Right cardiac atrium (tissue), 5 donors: ENCODE measurements around the gene LAIR2. TPM values are rescaled to one million over a fixed set of nuclear protein-coding genes. Genes with fewer than 3 reads are reported as not detected.

Source experiments
- ATAC-seq, 2 donors: fragments of 200-7000 bp; cut with Tn5 transposase; one replicate each; pipeline versions ENCODE4 v1.8.0 to v1.9.1; 2020; ENCODE audit warnings: moderate library complexity in 2 of 2, mild to moderate bottlenecking in 1 of 2
- DNase-seq, 3 donors: peaks; one replicate each; pipeline ENCODE4 v3.0.0-alpha.2; 2020
- H3K27ac ChIP-seq: one replicate; pipeline ENCODE4 v1.5.1; 2013; ENCODE audit warnings: mild to moderate bottlenecking, low read length, control low read depth, moderate library complexity
- H3K27me3 ChIP-seq: one replicate; pipeline ENCODE4 v1.6.1; 2013; ENCODE audit not compliant: control insufficient read depth, insufficient read depth
- H3K4me1 ChIP-seq: one replicate; pipeline ENCODE4 v1.6.1; 2013; ENCODE audit warnings: low read length; ENCODE audit not compliant: control insufficient read depth, insufficient read depth
- H3K4me3 ChIP-seq: one replicate; pipeline ENCODE4 v1.5.1; 2013; ENCODE audit warnings: low read length, control low read depth
- H3K9me3 ChIP-seq: one replicate; pipeline ENCODE4 v1.6.1; 2013; ENCODE audit warnings: low read length; ENCODE audit not compliant: control insufficient read depth
- WGBS: extraction: QIAGEN DNeasy Blood & Tissue Kit; methylation state at CpG from one replicate; pipeline ENCODE4 v1.1.7; 2013; 5-methylcytosine and 5-hydroxymethylcytosine counted together
- intact Hi-C, 4 donors: fragments of 100-400 bp; cut with DNase I; formaldehyde crosslinking; loops; one replicate each; pipeline versions ENCODE4 v1.11.0 to v1.14.0; 2022 to 2023
- long read RNA-seq, 4 donors: library from polyadenylated mRNA; unstranded; transcript quantifications; one replicate each; pipeline ENCODE4 v2.0.0, GENCODE V29; 2020 to 2021
- polyA plus RNA-seq: library from polyadenylated mRNA; stranded (reverse); fragments of 200-250 nt; gene quantifications from one replicate; pipeline ENCODE4 v1.2.3, GENCODE V29; 2013
- total RNA-seq, 4 donors: library from RNA; stranded (reverse); fragmentation: NEBNext Ultra II Directional; extraction: Animal tissue kit (Norgen Biotek cat#: 25700); gene quantifications; one replicate each; pipeline ENCODE4 v1.2.1, GENCODE V29; 2021
- donor health status: healthy with polysubstance abuse.
- donor health status: DM: no; HTN: yes; CAD: no.
- donor health status: DM: no; HTN: no; CAD: no.
- donor health status: DM: no; HTN: yes; CAD: no; lungs with severe emphysema.
- donor health status: DM: yes; HTN: yes; CAD: no.

LAIR2 gene
- total RNA-seq, result not detected
- not detected for polyA plus RNA-seq
- long read RNA-seq, donor 1, result 0 reads
- long read RNA-seq, donor 2, result 0 reads
- long read RNA-seq, donor 3, result 0 reads
- long read RNA-seq, donor 4, result 0 reads

DNA sequence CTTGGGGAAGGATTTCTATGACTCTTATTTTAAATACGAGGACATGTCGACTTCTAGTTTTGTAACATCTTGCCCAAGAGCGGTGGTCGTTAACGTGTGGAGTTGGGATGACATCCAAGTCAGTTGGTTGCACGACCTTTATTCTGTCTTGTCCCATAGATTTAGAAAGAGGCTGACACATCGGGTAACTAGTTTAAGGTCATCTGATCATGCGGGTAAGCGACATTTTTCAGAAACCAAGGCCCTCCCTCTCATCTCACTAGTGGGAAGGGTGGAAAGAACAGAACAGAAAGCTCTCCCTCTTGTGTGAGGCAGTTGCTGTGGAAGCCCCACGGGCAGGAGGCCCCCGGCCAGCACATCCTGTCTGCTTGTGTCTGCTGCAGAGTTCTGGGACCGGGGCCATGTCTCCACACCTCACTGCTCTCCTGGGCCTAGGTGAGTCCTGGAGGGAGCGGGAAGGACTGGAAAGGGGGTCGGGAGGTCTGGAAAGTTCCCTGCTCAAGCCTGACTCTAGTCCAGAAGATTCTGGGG is at the start of gene LAIR2:
Gene LAIR2 (plus strand): TSS at position 314 of the 531 bp plus-strand sequence. CDS start 88 bp downstream, at position 402.
- ATAC-seq, result no peak
- no peak for DNase-seq
- Histone ChIP-seq H3K27ac (no peak within 1 kb of the TSS), H3K4me3 (no peak within 1 kb of the TSS), H3K27me3 (no peaks in the 10 kb centered on the region), H3K9me3 (no peaks in the 10 kb centered on the region), H3K4me1 (no peaks in the 10 kb centered on the region)
- 61% methylated on average over 14 of the region's 14 CpGs for WGBS
- intact Hi-C loops, result no loop called here

DNA sequence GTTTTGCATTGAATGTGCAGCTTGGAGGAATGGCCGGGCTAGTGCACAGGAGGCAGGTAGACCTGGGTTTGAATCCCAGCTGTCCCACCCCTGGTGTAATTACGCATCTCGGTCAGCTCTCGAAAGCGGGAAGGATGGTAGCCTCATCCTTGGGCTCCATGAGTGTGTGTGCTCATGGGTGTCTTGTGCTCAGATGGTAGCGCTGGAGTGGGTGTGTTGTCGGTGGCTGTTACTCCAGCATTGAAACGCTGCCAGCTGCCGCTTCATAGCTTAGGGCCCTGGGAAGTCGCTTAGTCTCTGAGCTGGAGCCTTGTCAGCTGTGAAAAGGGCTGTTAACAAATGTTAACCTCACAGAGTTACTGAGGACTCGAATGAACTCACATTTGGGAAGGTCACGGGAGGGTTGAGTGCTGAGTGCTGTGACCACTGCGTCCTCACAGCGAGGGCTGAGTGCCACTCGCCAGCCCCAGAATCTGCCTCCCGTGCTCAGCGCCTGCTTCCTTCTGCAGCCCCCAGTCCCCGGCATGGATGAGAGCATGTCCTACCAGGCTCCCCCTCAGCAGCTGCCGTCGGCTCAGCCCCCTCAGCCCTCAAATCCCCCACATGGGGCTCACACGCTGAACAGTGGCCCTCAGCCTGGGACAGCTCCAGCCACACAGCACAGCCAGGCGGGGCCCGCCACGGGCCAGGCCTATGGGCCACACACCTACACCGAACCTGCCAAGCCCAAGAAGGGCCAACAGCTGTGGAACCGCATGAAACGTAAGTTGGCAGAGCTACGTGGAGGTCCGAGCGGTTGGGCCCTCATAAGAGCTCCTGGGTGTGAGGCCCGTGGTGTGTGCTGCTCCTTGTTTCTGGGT is 48.5 kb upstream of the LAIR2 start:
- Histone ChIP-seq H3K4me1 (peaks cover 4% of the 10 kb centered on the region), H3K9me3 (no peaks in the 10 kb centered on the region), H3K27ac (no peak overlapping the region), H3K4me3 (no peak overlapping the region), H3K27me3 (no peaks in the 10 kb centered on the region)
- 88% methylated on average over 31 of the region's 31 CpGs for WGBS
- ATAC-seq (no peak), DNase-seq (peak in 1 of 3 donors; percentile 51)
- intact Hi-C loops, result no loop called here

DNA sequence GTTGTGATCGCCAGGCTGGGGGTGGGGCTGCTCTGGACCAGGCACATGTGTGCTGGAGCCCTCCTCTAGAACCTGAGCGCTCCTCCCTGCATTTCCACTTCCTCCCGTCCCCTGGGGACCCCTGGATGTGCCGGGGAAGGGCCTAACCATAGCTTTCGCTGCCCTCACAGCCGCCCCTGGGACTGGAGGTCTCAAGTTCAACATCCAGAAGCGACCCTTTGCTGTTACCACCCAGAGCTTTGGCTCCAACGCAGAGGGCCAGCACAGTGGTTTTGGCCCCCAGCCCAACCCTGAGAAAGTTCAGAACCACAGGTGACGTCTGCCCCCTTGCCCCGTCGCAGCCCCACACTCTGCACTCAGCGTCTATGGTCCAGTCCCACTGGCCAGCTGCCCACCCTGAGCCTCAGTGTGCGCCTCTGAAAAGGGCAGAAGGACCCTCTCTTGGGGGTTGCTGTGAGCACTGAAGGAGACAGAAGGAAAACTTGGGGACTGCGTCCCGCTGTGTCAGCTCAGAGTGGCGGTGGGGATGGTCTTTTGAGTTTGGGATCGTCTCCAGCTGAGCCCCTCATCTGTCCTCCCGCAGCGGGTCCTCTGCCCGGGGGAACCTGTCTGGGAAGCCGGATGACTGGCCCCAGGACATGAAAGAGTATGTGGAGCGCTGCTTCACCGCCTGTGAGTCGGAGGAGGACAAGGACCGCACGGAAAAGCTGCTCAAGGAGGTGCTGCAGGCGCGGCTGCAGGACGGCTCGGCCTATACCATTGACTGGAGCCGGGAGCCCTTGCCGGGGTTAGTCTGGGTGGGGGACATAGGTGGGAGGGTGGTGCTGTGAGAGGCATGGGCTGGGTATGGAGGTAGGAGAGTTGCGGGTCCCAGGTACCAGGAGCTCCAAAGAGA is 47.6 kb upstream of the LAIR2 start:
- Histone ChIP-seq H3K4me1 (peaks cover 4% of the 10 kb centered on the region), H3K9me3 (no peaks in the 10 kb centered on the region), H3K27ac (no peak overlapping the region), H3K27me3 (no peaks in the 10 kb centered on the region), H3K4me3 (no peak overlapping the region)
- intact Hi-C loops, result no loop called here
- DNase-seq, result peak in 1 of 3 donors; percentile 58
- no peak for ATAC-seq
- 89% methylated on average over 33 of the region's 33 CpGs for WGBS

- Histone ChIP-seq H3K4me1 (peaks cover 4% of the 10 kb centered on the region), H3K4me3 (no peak overlapping the region), H3K9me3 (no peaks in the 10 kb centered on the region), H3K27me3 (no peaks in the 10 kb centered on the region), H3K27ac (no peak overlapping the region)
- WGBS, result 92% methylated on average over 40 of the region's 40 CpGs
- peak in 1 of 3 donors; percentile 54 for DNase-seq
- ATAC-seq, result no peak
- intact Hi-C loops, result no loop called here
Observed at GRCh38 chr19:54455786-54456422, 46.7 kb upstream of the LAIR2 start.

DNA sequence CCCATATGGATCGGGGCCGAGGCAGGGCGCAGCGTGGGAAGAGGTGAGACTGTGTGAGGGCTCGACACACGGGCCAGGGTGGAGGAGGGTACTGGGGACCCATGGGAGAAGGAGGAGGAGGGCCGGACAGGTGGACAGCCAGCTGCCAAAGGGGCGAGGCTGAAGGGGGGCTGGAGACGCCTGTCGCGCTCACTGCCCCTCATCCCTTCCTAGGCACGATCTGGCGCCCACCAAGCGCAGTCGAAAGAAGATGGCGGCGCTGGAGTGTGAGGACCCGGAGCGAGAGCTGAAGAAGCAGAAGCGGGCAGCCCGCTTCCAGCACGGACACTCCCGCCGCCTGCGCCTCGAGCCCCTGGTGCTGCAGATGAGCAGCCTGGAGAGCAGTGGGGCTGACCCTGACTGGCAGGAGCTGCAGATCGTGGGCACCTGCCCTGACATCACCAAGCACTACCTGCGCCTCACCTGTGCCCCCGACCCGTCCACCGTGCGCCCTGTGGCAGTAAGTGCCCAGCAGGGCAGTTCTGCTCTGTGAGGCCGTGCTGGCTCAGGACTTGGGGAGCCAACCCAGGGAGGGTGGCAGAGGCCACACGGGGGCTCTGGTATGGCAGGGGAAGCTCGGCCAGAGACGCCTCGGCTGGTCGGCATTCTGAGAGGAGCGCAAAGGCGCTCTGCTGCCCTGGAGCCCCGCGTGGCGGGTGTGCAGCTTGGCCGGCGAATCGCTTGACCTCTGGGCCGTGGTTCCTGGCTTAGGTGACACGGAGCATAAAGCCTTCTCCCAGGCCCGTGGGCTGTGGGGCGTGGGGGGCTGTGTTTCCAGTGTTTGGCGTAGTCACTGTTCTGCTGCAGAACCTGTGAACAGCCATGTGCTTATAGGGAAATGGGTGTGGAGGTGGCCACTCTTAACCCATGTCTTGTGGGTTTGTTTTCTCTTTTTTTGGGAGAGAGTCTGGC is 45.9 kb upstream of the LAIR2 start:
- Histone ChIP-seq H3K27me3 (no peaks in the 10 kb centered on the region), H3K9me3 (no peaks in the 10 kb centered on the region), H3K27ac (no peak overlapping the region), H3K4me1 (no peaks in the 10 kb centered on the region), H3K4me3 (no peak overlapping the region)
- 91% methylated on average over 51 of the region's 51 CpGs for WGBS
- ATAC-seq (no peak), DNase-seq (peak in 1 of 3 donors; percentile 49)
- intact Hi-C loops, result no loop called here

DNA sequence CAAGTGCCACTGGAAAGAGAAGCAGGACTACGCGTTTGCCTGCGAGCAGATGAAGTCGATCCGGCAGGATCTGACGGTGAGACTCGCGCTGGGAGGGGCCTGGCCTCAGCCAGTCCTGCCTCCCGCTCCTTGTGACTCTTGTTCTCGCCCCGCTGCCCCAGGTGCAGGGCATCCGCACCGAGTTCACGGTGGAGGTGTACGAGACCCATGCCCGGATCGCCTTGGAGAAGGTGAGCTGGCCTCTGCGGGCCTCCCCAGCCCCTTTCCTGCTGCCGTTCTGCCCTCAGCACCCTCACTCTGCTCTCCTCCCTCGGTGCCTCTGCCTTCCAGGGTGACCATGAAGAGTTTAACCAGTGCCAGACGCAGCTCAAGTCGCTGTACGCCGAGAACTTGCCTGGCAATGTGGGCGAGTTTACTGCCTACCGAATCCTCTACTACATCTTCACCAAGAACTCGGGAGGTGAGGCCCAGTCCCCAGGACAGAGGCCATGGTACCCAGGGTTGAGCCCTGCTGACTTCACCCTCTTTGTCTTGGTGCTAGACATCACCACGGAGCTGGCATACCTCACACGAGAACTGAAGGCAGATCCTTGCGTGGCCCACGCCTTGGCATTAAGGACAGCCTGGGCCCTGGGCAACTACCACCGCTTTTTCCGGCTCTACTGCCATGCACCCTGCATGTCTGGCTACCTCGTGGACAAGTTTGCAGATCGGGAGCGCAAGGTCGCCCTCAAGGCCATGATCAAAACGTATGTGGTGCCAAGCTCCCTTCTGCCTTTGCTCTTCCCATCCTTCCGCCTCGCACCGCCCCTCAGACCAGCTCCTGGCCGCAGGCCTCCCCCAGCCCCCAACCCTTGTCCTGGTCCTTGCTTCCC is 44.6 kb upstream of the LAIR2 start:
- peak in 1 of 3 donors; percentile 46 for DNase-seq
- H3K4me3 ChIP-seq, result no peak overlapping the region
- 90% methylated on average over 42 of the region's 42 CpGs for WGBS
- no peaks in the 10 kb centered on the region for H3K27me3 ChIP-seq
- H3K4me1 ChIP-seq, result peaks cover 6% of the 10 kb centered on the region
- intact Hi-C loops, result no loop called here
- no peak overlapping the region for H3K27ac ChIP-seq
- ATAC-seq, result no peak
- H3K9me3 ChIP-seq, result no peaks in the 10 kb centered on the region

DNA sequence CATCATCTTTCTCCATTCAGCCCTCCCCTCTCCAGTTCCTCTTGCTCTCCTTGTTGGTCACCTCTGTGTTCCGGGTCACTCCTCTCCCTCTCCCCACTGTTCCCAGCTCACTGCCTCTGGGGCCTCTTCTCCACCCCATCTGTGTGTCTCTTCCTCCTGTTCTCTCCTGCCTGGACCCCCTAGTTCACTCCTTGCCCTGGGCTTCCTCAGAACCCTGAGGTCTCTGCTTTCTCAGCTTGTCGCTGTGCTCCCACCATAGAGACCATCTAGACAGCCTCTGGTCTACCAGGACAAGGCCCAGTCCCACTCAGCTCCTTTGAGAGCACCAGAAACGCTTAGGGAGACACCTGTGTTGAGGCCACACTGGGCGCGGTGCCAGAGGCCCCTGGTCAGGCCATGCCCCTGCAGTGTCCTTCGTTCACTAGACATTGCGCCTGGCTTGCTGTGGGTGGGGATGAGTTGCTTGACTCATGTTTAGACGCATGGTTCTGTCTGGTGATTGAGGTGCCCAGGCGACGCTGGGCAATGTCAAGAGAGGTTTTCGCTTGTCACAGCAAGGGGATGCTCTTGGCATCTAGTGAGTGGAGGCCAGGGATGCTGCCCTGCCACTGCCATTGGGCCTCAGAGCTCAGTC is 43.9 kb upstream of the LAIR2 start:
- WGBS, result 81% methylated on average over 11 of the region's 11 CpGs
- intact Hi-C loops, result no loop called here
- no peak overlapping the region for H3K27ac ChIP-seq
- H3K4me3 ChIP-seq, result no peak overlapping the region
- no peaks in the 10 kb centered on the region for H3K27me3 ChIP-seq
- no peaks in the 10 kb centered on the region for H3K9me3 ChIP-seq
- H3K4me1 ChIP-seq, result peaks cover 6% of the 10 kb centered on the region
- ATAC-seq, result no peak
- peak; percentile 29 to 60 (median 57) for DNase-seq

DNA sequence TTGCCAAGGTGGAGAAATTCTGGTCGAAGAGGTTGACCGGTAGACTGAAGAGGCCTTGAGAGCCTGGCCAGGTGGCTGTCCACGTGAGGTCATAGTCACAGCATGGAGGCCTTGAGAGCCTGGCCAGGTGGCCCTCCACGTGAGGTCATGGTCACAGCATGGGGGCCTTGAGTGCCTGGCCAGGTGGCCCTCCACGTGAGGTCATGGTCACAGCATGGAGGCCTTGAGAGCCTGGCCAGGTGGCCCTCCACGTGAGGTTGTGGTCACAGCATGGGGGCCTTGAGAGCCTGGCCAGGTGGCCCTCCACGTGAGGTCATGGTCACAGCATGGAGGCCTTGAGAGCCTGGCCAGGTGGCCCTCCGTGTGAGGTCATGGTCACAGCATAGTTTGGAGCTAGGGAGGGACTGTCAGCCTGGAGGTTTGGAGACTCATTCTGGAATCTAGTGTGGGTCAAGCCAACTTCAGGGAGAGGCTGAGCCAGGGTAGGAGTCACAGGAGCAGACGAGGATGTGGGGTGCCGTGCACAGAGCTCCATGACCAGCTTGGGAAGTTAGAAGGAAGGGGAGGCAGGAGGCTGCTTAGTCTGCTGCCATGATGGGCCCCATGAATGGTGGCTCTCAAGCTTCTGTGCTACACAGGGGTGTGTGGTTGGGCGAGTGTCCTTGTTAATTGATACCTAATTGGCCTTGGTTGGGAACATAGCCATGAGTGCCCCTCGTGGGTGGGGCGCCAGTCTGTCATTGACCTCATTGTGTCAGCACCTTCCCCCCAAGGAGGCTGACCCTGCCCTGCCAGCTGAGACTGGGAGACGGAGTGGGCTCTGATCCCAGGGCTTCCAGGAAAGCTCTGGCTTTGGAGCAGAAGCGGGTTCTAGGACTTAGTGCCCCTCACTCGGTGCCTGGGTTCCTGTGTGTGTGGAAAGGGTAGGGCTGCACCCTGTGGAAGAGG is 43.1 kb upstream of the LAIR2 start:
- ATAC-seq (no peak), DNase-seq (peak; percentile 36 to 60 (median 47))
- H3K4me3 ChIP-seq, result no peak overlapping the region
- H3K27ac ChIP-seq, result no peak overlapping the region
- H3K9me3 ChIP-seq, result no peaks in the 10 kb centered on the region
- 76% methylated on average over 16 of the region's 16 CpGs for WGBS
- H3K4me1 ChIP-seq, result peaks cover 6% of the 10 kb centered on the region
- intact Hi-C loops, result no loop called here
- H3K27me3 ChIP-seq, result no peaks in the 10 kb centered on the region
